WTC11 (cell line): ENCODE measurements around the gene MYO9A. TPM values are rescaled to one million over a fixed set of nuclear protein-coding genes. Genes with fewer than 3 reads are reported as not detected.

Experiments
- ATAC-seq: fragments of 200-7000 bp; cut with Tn5 transposase; 2 replicates; pipeline ENCODE4 v1.10.0; 2021; ENCODE audit warnings: mild to moderate bottlenecking, moderate library complexity
- CTCF ChIA-PET: fragments of 300-600 bp; sonication (Branson Sonifier 250); formaldehyde crosslinking; loops from one replicate; lab custom pipeline; 2021; ENCODE audit warnings: antibody characterized with exemption; lab: Charles Lee
- POLR2A ChIA-PET: fragments of 350-600 bp; sonication (Branson Sonifier 250); formaldehyde crosslinking; loops from one replicate; lab custom pipeline; 2021; ENCODE audit warnings: antibody characterized with exemption; lab: Charles Lee
- DNase-seq: peaks from one replicate; pipeline ENCODE4 v3.0.0; 2021; ENCODE audit warnings: low spot score
- H3K27ac Mint-ChIP-seq: 2 replicates; pipeline ENCODE4 v1.8.0; 2021; ENCODE audit warnings: mixed read lengths
- H3K27me3 Mint-ChIP-seq: 2 replicates; pipeline ENCODE4 v1.8.0; 2021; ENCODE audit warnings: low read depth, mild to moderate bottlenecking, moderate library complexity, mixed read lengths
- H3K36me3 Mint-ChIP-seq: 2 replicates; pipeline ENCODE4 v1.8.0; 2021; ENCODE audit warnings: mixed read lengths
- H3K4me1 Mint-ChIP-seq: 2 replicates; pipeline ENCODE4 v1.8.0; 2022; ENCODE audit warnings: mixed read lengths
- H3K4me3 Mint-ChIP-seq: 2 replicates; pipeline ENCODE4 v1.8.0; 2021; ENCODE audit warnings: mild to moderate bottlenecking, moderate library complexity, mixed read lengths
- H3K9me3 Mint-ChIP-seq: 2 replicates; pipeline ENCODE4 v1.8.0; 2021; ENCODE audit warnings: mixed read lengths
- ATF1 ChIP-seq: sonication (generic); formaldehyde crosslinking; IDR thresholded peaks from 2 replicates; pipeline ENCODE4 v1.8.1; 2023; ENCODE audit warnings: mild to moderate bottlenecking, moderate library complexity, missing genetic modification reagents
- ATF6 ChIP-seq: sonication (generic); formaldehyde crosslinking; IDR thresholded peaks from 2 replicates; pipeline ENCODE4 v1.8.1; 2023; ENCODE audit warnings: mild to moderate bottlenecking, missing genetic modification reagents
- CBFB ChIP-seq: sonication (generic); formaldehyde crosslinking; IDR thresholded peaks from 2 replicates; pipeline ENCODE4 v1.8.1; 2022; ENCODE audit warnings: mild to moderate bottlenecking, low read depth, missing genetic modification reagents
- CREM ChIP-seq: sonication (generic); formaldehyde crosslinking; IDR thresholded peaks from 2 replicates; pipeline ENCODE4 v1.8.1; 2022; ENCODE audit warnings: mild to moderate bottlenecking, missing genetic modification reagents, moderate library complexity
- FOXK1 ChIP-seq: sonication (generic); formaldehyde crosslinking; IDR thresholded peaks from 2 replicates; pipeline ENCODE4 v1.8.0; 2022; ENCODE audit warnings: mild to moderate bottlenecking, moderate library complexity, missing genetic modification reagents
- HMGA2 ChIP-seq: fragments of 250-450 bp; sonication (Bioruptor Pico); IDR thresholded peaks from 2 replicates; pipeline ENCODE4 v1.4.0; 2021; ENCODE audit warnings: mild to moderate bottlenecking, moderate library complexity
- JAZF1 ChIP-seq: fragments of 250-450 bp; sonication (Bioruptor Pico); IDR thresholded peaks from 2 replicates; pipeline ENCODE4 v1.9.0; 2021; ENCODE audit warnings: moderate library complexity, mild to moderate bottlenecking, inconsistent platforms
- KAT7 ChIP-seq: sonication (generic); formaldehyde crosslinking; IDR thresholded peaks from 2 replicates; pipeline ENCODE4 v1.8.1; 2023; ENCODE audit warnings: missing genetic modification reagents, mild to moderate bottlenecking, borderline replicate concordance
- NR1H2 ChIP-seq: sonication (generic); formaldehyde crosslinking; IDR thresholded peaks from 2 replicates; pipeline ENCODE4 v1.9.0; 2021; ENCODE audit warnings: mild to moderate bottlenecking, moderate library complexity, missing genetic modification reagents
- NR3C1 ChIP-seq: sonication (generic); formaldehyde crosslinking; conservative IDR thresholded peaks from 2 replicates; pipeline ENCODE4 v1.8.1; 2023; ENCODE audit warnings: low read depth, mild to moderate bottlenecking, missing genetic modification reagents
- PREB ChIP-seq: sonication (generic); formaldehyde crosslinking; IDR thresholded peaks from 2 replicates; pipeline ENCODE4 v1.8.1; 2022; ENCODE audit warnings: mild to moderate bottlenecking, missing genetic modification reagents, moderate library complexity, borderline replicate concordance
- PRRX2 ChIP-seq: fragments of 250-450 bp; sonication (Bioruptor Pico); IDR thresholded peaks from 2 replicates; pipeline ENCODE4 v1.8.0; 2021; ENCODE audit warnings: mild to moderate bottlenecking
- SOX15 ChIP-seq: fragments of 250-450 bp; sonication (Bioruptor Pico); IDR thresholded peaks from 2 replicates; pipeline ENCODE4 v1.9.0; 2021; ENCODE audit warnings: mild to moderate bottlenecking
- STAT6 ChIP-seq: sonication (generic); formaldehyde crosslinking; conservative IDR thresholded peaks from 2 replicates; pipeline ENCODE4 v1.8.1; 2023; ENCODE audit warnings: mild to moderate bottlenecking, low read depth, missing genetic modification reagents, moderate library complexity
- TEAD4 ChIP-seq: sonication (generic); formaldehyde crosslinking; IDR thresholded peaks from 2 replicates; pipeline ENCODE4 v1.8.0; 2022; ENCODE audit warnings: mild to moderate bottlenecking, missing genetic modification reagents
- ZBTB43 ChIP-seq: sonication (generic); formaldehyde crosslinking; IDR thresholded peaks from 2 replicates; pipeline ENCODE4 v1.8.1; 2023; ENCODE audit warnings: mild to moderate bottlenecking, missing genetic modification reagents
- ZNF138 ChIP-seq: sonication (generic); formaldehyde crosslinking; conservative IDR thresholded peaks from 2 replicates; pipeline ENCODE4 v1.8.1; 2022; ENCODE audit warnings: mild to moderate bottlenecking, moderate library complexity, missing genetic modification reagents
- ZNF416 ChIP-seq: fragments of 250-450 bp; sonication (Bioruptor Pico); IDR thresholded peaks from 2 replicates; pipeline ENCODE4 v1.9.0; 2021; ENCODE audit warnings: mild to moderate bottlenecking, inconsistent platforms
- ZNF512 ChIP-seq: sonication (generic); formaldehyde crosslinking; IDR thresholded peaks from 2 replicates; pipeline ENCODE4 v1.8.1; 2022; ENCODE audit warnings: missing genetic modification reagents, borderline replicate concordance
- total RNA-seq: library from RNA; stranded (reverse); gene quantifications from 3 replicates; pipeline ENCODE4 v1.2.3, GENCODE V29; 2021
- TF ChIP-seq, protein P1 (sequence below): sonication (generic); formaldehyde crosslinking; IDR thresholded peaks from 2 replicates; pipeline ENCODE4 v1.8.1; 2022; ENCODE audit warnings: low read depth, missing genetic modification reagents, borderline replicate concordance
- TF ChIP-seq, protein P2 (sequence below): sonication (generic); formaldehyde crosslinking; IDR thresholded peaks from 2 replicates; pipeline ENCODE4 v1.8.1; 2023; ENCODE audit warnings: mild to moderate bottlenecking, missing genetic modification reagents, moderate library complexity

The MYO9A gene
- total RNA-seq, 1 experiment from 2014 or later = 23.5 TPM

GRCh38 chr15:72063186-72063585, 54.8 kb downstream of the MYO9A start:
- ATAC-seq = no peak
- H3K9me3 Mint-ChIP-seq = no peaks in the 10 kb centered on the region
- no peak overlapping the region for H3K4me3 Mint-ChIP-seq
- no peak for DNase-seq
- no peak for TF ChIP-seq CBFB (CRISPR knock-in tag)
- TF ChIP-seq NR3C1 = no peak
- no peak for TF ChIP-seq ZBTB43 (CRISPR knock-in tag)
- TF ChIP-seq ATF1 (CRISPR knock-in tag) = no peak
- TF ChIP-seq, protein P1, sequence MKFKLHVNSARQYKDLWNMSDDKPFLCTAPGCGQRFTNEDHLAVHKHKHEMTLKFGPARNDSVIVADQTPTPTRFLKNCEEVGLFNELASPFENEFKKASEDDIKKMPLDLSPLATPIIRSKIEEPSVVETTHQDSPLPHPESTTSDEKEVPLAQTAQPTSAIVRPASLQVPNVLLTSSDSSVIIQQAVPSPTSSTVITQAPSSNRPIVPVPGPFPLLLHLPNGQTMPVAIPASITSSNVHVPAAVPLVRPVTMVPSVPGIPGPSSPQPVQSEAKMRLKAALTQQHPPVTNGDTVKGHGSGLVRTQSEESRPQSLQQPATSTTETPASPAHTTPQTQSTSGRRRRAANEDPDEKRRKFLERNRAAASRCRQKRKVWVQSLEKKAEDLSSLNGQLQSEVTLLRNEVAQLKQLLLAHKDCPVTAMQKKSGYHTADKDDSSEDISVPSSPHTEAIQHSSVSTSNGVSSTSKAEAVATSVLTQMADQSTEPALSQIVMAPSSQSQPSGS (CRISPR knock-in tag) = no peak
- no peak for TF ChIP-seq ZNF416 (CRISPR knock-in tag)
- TF ChIP-seq TEAD4 (CRISPR knock-in tag) = no peak
- TF ChIP-seq, protein P2, sequence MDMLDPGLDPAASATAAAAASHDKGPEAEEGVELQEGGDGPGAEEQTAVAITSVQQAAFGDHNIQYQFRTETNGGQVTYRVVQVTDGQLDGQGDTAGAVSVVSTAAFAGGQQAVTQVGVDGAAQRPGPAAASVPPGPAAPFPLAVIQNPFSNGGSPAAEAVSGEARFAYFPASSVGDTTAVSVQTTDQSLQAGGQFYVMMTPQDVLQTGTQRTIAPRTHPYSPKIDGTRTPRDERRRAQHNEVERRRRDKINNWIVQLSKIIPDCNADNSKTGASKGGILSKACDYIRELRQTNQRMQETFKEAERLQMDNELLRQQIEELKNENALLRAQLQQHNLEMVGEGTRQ (CRISPR knock-in tag) = no peak
- no peak for TF ChIP-seq KAT7 (CRISPR knock-in tag)
- no peak for TF ChIP-seq PRRX2
- TF ChIP-seq STAT6 (CRISPR knock-in tag) = no peak
- TF ChIP-seq SOX15 (CRISPR knock-in tag) = no peak
- no peak for TF ChIP-seq FOXK1 (CRISPR knock-in tag)
- no peak for TF ChIP-seq ZNF512 (CRISPR knock-in tag)
- CTCF ChIA-PET = no interaction called here
- no peaks in the 10 kb centered on the region for H3K27me3 Mint-ChIP-seq
- POLR2A ChIA-PET = no interaction called here
- peaks cover 19% of the 10 kb centered on the region for H3K4me1 Mint-ChIP-seq
- no peaks in the 10 kb centered on the region for H3K36me3 Mint-ChIP-seq
- no peak overlapping the region for H3K27ac Mint-ChIP-seq

- CTCF ChIA-PET = no interaction called here
- no peaks in the 10 kb centered on the region for H3K9me3 Mint-ChIP-seq
- POLR2A ChIA-PET = no interaction called here
- no peak overlapping the region for H3K27ac Mint-ChIP-seq
- ATAC-seq = no peak
- H3K36me3 Mint-ChIP-seq = no peaks in the 10 kb centered on the region
- no peak for DNase-seq
- no peak overlapping the region for H3K4me3 Mint-ChIP-seq
- H3K4me1 Mint-ChIP-seq = peaks cover 28% of the 10 kb centered on the region
- H3K27me3 Mint-ChIP-seq = no peaks in the 10 kb centered on the region
- TF ChIP-seq ZNF416 (CRISPR knock-in tag) (no peak), CREM (CRISPR knock-in tag) (no peak), HMGA2 (CRISPR knock-in tag) (no peak), NR1H2 (CRISPR knock-in tag) (no peak), JAZF1 (CRISPR knock-in tag) (no peak), ZNF138 (CRISPR knock-in tag) (no peak), ZNF512 (CRISPR knock-in tag) (no peak), PREB (CRISPR knock-in tag) (no peak), ATF6 (no peak)
- TF ChIP-seq, protein P2 (CRISPR knock-in tag) = no peak
Measured at GRCh38 chr15:72062319-72062718, 55.6 kb downstream of the MYO9A start.
